KBM-7 (cell line): ENCODE data around the gene OR6A2.

ENCODE experiments used
- DNase-seq: peaks from one replicate; pipeline ENCODE4 v3.0.0-alpha.2; 2015
- in situ Hi-C: fragments of 300-500 bp; cut with MboI; formaldehyde crosslinking; loops from 2 replicates; pipeline ENCODE4 v1.14.3; 2020; ENCODE audit warnings: low sequenced_read_pairs, low pct_unique_long_range_greater_than_20kb, mixed read lengths

Gene OR6A2

GRCh38 chr11:6771926-6772893 lies 27.3 kb downstream of the OR6A2 start, which contains the start of gene OR2AG2:
Gene OR2AG2 (minus strand): TSS chr11:6771976. CDS start chr11:6768957, 3,019 bp downstream.
- in situ Hi-C loops: no loop called here
- peak; percentile 66 for DNase-seq

GRCh38 chr11:6757373-6757967 lies 42.0 kb downstream of the OR6A2 start:
- DNase-seq: peak; percentile 75
- in situ Hi-C loops: no loop called here

- in situ Hi-C loops: no loop called here
- DNase-seq: no peak
Observed at GRCh38 chr11:6755953-6756347, 43.5 kb downstream of the OR6A2 start.

GRCh38 chr11:6755303-6755952 lies 44.1 kb downstream of the OR6A2 start:
- peak; percentile 48 for DNase-seq

GRCh38 chr11:6747097-6747668 lies 52.3 kb downstream of the OR6A2 start:
- DNase-seq: peak; percentile 45
- in situ Hi-C loops: no loop called here

More at GRCh38 chr11:6755303-6755952, 44.1 kb downstream of the OR6A2 start:
- in situ Hi-C loops: no loop called here

GRCh38 chr11:6746626-6747025 lies 52.9 kb downstream of the OR6A2 start:
- in situ Hi-C loops: no loop called here

GRCh38 chr11:6746086-6746618 lies 53.3 kb downstream of the OR6A2 start:
- in situ Hi-C loops: no loop called here
- DNase-seq: peak; percentile 39

More at GRCh38 chr11:6746626-6747025, 52.9 kb downstream of the OR6A2 start:
- DNase-seq: no peak

- in situ Hi-C loops: no loop called here
- no peak for DNase-seq
Observed at GRCh38 chr11:6745465-6746015, 53.9 kb downstream of the OR6A2 start.

GRCh38 chr11:6745018-6745417 lies 54.5 kb downstream of the OR6A2 start:
- no peak for DNase-seq
- in situ Hi-C loops: no loop called here

GRCh38 chr11:6742260-6742659 lies 57.2 kb downstream of the OR6A2 start:
- in situ Hi-C loops: no loop called here

More at GRCh38 chr11:6742260-6742659, 57.2 kb downstream of the OR6A2 start:
- no peak for DNase-seq
